Sigmoid colon (tissue), 4 donors: ENCODE measurements around the gene GABARAP.
"Not testable (repeated sequence)": the region's sequence is repeated elsewhere in the genome, so short reads cannot be mapped to it uniquely, and the experiment has no call there.

Source experiments
- EP300 ChIP-seq, 4 donors: sonication (generic); formaldehyde crosslinking; IDR thresholded peaks; one replicate each; pipeline ENCODE4 v1.6.1; 2017; ENCODE audit warnings: antibody characterized with exemption in 4 of 4
- POLR2A ChIP-seq, 2 donors: fragments of 450-650 bp; IDR thresholded peaks; one replicate each; pipeline ENCODE4 v1.6.1; 2016; ENCODE audit warnings: antibody characterized with exemption in 2 of 2, mild to moderate bottlenecking in 2 of 2, moderate library complexity in 2 of 2
- TF ChIP-seq, protein P1 (sequence below), 4 experiments: fragments of 450-650 bp in 3 of 4; fragments of 200-600 bp in 1 of 4; IDR thresholded peaks; one replicate each; pipeline ENCODE4 v1.5.1; 2016 to 2019; ENCODE audit warnings: antibody characterized with exemption in 4 of 4, mild to moderate bottlenecking in 3 of 4, moderate library complexity in 2 of 4

- TF ChIP-seq, protein P1, sequence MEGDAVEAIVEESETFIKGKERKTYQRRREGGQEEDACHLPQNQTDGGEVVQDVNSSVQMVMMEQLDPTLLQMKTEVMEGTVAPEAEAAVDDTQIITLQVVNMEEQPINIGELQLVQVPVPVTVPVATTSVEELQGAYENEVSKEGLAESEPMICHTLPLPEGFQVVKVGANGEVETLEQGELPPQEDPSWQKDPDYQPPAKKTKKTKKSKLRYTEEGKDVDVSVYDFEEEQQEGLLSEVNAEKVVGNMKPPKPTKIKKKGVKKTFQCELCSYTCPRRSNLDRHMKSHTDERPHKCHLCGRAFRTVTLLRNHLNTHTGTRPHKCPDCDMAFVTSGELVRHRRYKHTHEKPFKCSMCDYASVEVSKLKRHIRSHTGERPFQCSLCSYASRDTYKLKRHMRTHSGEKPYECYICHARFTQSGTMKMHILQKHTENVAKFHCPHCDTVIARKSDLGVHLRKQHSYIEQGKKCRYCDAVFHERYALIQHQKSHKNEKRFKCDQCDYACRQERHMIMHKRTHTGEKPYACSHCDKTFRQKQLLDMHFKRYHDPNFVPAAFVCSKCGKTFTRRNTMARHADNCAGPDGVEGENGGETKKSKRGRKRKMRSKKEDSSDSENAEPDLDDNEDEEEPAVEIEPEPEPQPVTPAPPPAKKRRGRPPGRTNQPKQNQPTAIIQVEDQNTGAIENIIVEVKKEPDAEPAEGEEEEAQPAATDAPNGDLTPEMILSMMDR (IDR thresholded peaks at IDR 0.05) = not testable (repeated sequence)
- TF ChIP-seq POLR2A, EP300 (IDR thresholded peaks at IDR 0.05): not testable (repeated sequence)
Observed at GRCh38 chr17:7243838-7244237, 1.6 kb upstream of the GABARAP start.
